Hepatocyte (in vitro differentiated cells): ENCODE results near the gene ZSWIM4. TPM values are rescaled to one million over a fixed set of nuclear protein-coding genes. Genes with fewer than 3 reads are reported as not detected.
"Not testable (repeated sequence)": the region's sequence is repeated elsewhere in the genome, so short reads cannot be mapped to it uniquely, and the experiment has no call there.

Source experiments
- DNase-seq: peaks from one replicate; pipeline ENCODE4 v3.0.0-alpha.2; 2016; ENCODE audit warnings: low spot score
- H2AFZ ChIP-seq: fragments of 200-600 bp; sonication (generic); 2 replicates; pipeline ENCODE4 v1.6.0; 2016; ENCODE audit warnings: antibody characterized with exemption, mild to moderate bottlenecking
- H3K27ac ChIP-seq: fragments of 200-600 bp; sonication (generic); 2 replicates; pipeline ENCODE4 v1.5.1; 2016; ENCODE audit warnings: mild to moderate bottlenecking
- H3K27me3 ChIP-seq: fragments of 200-600 bp; sonication (generic); 2 replicates; pipeline ENCODE4 v1.6.1; 2016
- H3K36me3 ChIP-seq: fragments of 200-600 bp; sonication (generic); replicated peaks from 2 replicates; pipeline ENCODE4 v1.5.1; 2016; ENCODE audit warnings: low read depth; ENCODE audit not compliant: insufficient read depth
- H3K4me1 ChIP-seq: fragments of 200-600 bp; sonication (generic); 2 replicates; pipeline ENCODE4 v1.5.1; 2016; ENCODE audit warnings: mild to moderate bottlenecking, moderate library complexity; ENCODE audit not compliant: insufficient read depth
- H3K4me2 ChIP-seq: fragments of 200-600 bp; sonication (generic); 2 replicates; pipeline ENCODE4 v1.6.0; 2016
- H3K4me3 ChIP-seq: fragments of 200-600 bp; sonication (generic); 2 replicates; pipeline ENCODE4 v1.5.1; 2016; ENCODE audit warnings: mild to moderate bottlenecking
- H3K79me2 ChIP-seq: fragments of 200-600 bp; sonication (generic); 2 replicates; pipeline ENCODE4 v1.6.0; 2017; ENCODE audit warnings: mild to moderate bottlenecking
- H3K9me2 ChIP-seq: fragments of 200-600 bp; sonication (generic); replicated peaks from 2 replicates; pipeline ENCODE4 v1.6.0; 2017; ENCODE audit warnings: mild to moderate bottlenecking; ENCODE audit not compliant: insufficient read depth
- H3K9me3 ChIP-seq: fragments of 200-600 bp; sonication (generic); 2 replicates; pipeline ENCODE4 v1.5.1; 2016; ENCODE audit warnings: low read depth, mild to moderate bottlenecking
- H4K20me1 ChIP-seq: fragments of 200-600 bp; sonication (generic); 2 replicates; pipeline ENCODE4 v1.6.0; 2016; ENCODE audit warnings: mild to moderate bottlenecking; ENCODE audit not compliant: insufficient read depth, poor library complexity, severe bottlenecking
- EZH2 ChIP-seq: fragments of 200-600 bp; sonication (generic); IDR thresholded peaks from 2 replicates; pipeline ENCODE4 v1.6.1; 2016; ENCODE audit warnings: antibody characterized with exemption, mild to moderate bottlenecking, borderline replicate concordance
- EZH2phosphoT487 ChIP-seq: fragments of 200-600 bp; sonication (generic); IDR thresholded peaks from one replicate; pipeline ENCODE4 v1.6.1; 2018; ENCODE audit warnings: antibody characterized with exemption, mild to moderate bottlenecking, low read depth, moderate library complexity; ENCODE audit not compliant: unreplicated experiment, severe bottlenecking
- WGBS: methylation state at CpG from one replicate; pipeline ENCODE4 v1.1.6; 2016; ENCODE audit warnings: low lambda C conversion rate; ENCODE audit errors: missing lambda C conversion rate; 5-methylcytosine and 5-hydroxymethylcytosine counted together
- polyA plus RNA-seq: library from polyadenylated mRNA; unstranded; fragments of >200 nt; fragmentation: Nextera tagmentation; extraction: Ambion mirVana; gene quantifications from 2 replicates; pipeline ENCODE4 v1.2.1, GENCODE V29; 2016
- total RNA-seq: library from RNA; depleted of rRNA; stranded (reverse); fragments of >200 nt; gene quantifications from 2 replicates; pipeline ENCODE4 v1.2.3, GENCODE V29; 2014
- TF ChIP-seq, protein P1 (sequence below): fragments of 200-600 bp; sonication (generic); IDR thresholded peaks from 2 replicates; pipeline ENCODE4 v1.5.1; 2016; ENCODE audit warnings: antibody characterized with exemption, mild to moderate bottlenecking; ENCODE audit not compliant: poor library complexity

Gene ZSWIM4
- total and polyA plus RNA-seq, 2 experiments from 2014 or later: 3.5 to 3.7 TPM

DNA sequence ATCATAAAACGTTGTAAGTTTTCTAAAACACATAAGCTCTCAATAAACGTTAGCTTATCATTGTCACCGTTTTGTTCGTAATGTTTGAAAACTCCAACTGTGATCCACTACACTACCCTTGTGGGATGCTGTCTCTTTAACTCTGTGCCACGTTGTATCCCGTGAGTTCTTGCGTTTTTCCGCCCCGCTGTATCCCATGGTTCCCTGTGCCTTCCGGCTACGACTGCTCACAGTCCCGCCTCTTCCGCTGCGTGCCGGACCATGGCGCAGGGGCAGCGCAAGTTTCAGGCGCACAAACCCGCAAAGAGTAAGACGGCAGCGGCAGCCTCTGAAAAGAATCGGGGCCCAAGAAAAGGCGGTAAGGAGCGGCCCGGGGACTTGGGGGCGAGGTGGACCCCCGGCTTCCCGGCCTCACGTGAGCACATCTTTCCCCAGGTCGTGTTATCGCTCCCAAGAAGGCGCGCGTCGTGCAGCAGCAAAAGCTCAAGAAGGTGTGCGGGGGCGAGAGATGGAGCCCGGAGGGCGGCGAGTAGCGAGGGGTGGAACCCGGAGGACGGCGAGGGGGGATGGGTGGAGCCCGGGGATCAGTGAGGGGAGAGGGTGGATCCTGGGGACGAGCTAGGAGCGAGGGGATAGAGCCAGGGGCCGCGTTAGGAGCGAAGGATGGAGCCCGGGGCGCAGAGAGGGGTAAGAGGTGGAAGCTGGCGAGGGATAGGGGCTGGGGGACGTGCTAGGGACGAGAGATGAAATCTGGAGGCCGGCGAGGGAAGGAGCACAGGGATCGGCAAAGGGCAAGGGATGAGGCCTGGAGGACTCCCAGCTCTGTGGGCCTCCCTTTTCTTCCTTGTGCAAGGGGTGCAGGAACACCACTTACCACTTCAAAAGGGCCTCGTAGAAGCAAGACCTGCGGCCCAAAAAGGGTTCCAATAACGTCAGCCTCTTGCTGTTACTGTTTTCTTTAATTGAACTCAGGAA is 20.7 kb upstream of the ZSWIM4 start, which contains the start of gene C19orf53:
C19orf53 (plus strand) TSS at position 240 of the 975 bp plus-strand sequence; CDS start at position 262, 22 bp downstream.
- WGBS: 1% methylated on average over 47 of the region's 61 CpGs
- Histone ChIP-seq H3K27ac (peak within 1 kb of the TSS; percentile 93), H3K79me2 (peaks cover 27% of the 10 kb centered on the region), H3K4me3 (peak within 1 kb of the TSS; percentile 93), H3K36me3 (no peaks in the 10 kb centered on the region), H3K4me1 (peaks cover 7% of the 10 kb centered on the region), H2AFZ (peak within 1 kb of the TSS; percentile 68), H3K27me3 (no peaks in the 10 kb centered on the region), H3K9me3 (no peaks in the 10 kb centered on the region), H4K20me1 (no peaks in the 10 kb centered on the region), H3K9me2 (no peaks in the 10 kb centered on the region), H3K4me2 (peak within 1 kb of the TSS; percentile 98)
- peak; percentile 94 for DNase-seq
- TF ChIP-seq EZH2phosphoT487 (no peak), EZH2 (no peak)
- TF ChIP-seq, protein P1, sequence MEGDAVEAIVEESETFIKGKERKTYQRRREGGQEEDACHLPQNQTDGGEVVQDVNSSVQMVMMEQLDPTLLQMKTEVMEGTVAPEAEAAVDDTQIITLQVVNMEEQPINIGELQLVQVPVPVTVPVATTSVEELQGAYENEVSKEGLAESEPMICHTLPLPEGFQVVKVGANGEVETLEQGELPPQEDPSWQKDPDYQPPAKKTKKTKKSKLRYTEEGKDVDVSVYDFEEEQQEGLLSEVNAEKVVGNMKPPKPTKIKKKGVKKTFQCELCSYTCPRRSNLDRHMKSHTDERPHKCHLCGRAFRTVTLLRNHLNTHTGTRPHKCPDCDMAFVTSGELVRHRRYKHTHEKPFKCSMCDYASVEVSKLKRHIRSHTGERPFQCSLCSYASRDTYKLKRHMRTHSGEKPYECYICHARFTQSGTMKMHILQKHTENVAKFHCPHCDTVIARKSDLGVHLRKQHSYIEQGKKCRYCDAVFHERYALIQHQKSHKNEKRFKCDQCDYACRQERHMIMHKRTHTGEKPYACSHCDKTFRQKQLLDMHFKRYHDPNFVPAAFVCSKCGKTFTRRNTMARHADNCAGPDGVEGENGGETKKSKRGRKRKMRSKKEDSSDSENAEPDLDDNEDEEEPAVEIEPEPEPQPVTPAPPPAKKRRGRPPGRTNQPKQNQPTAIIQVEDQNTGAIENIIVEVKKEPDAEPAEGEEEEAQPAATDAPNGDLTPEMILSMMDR: no peak

DNA sequence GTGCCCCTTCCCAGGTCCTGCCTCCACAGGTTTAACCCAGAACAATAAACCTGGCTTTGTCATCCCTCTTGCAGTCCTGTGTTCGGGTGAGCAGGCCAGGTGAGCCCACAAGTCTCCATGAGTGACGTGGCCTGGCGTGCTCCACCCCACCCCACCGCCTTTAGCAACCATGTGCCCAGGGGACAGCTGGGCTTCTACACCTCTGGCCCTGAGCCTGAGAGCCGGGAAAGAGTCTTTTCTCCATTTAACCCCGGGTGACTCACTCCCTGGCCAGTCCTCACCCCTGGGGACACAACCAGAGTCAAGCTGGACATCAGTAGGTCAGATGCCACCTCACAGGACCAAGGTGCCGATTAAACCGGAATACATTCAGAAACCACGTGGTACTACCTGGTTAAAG is 16.8 kb upstream of the ZSWIM4 start:
- no peak for DNase-seq
- Histone ChIP-seq H3K36me3 (no peaks in the 10 kb centered on the region), H3K27me3 (no peaks in the 10 kb centered on the region), H3K79me2 (peaks cover 27% of the 10 kb centered on the region), H2AFZ (no peak overlapping the region), H3K4me2 (no peak overlapping the region), H3K4me1 (peaks cover 12% of the 10 kb centered on the region), H4K20me1 (no peaks in the 10 kb centered on the region), H3K4me3 (no peak overlapping the region), H3K9me3 (no peaks in the 10 kb centered on the region), H3K9me2 (no peaks in the 10 kb centered on the region), H3K27ac (no peak overlapping the region)
- TF ChIP-seq EZH2 (no peak), EZH2phosphoT487 (no peak)
- TF ChIP-seq, protein P1: no peak
- 95% methylated on average over 9 of the region's 9 CpGs for WGBS

DNA sequence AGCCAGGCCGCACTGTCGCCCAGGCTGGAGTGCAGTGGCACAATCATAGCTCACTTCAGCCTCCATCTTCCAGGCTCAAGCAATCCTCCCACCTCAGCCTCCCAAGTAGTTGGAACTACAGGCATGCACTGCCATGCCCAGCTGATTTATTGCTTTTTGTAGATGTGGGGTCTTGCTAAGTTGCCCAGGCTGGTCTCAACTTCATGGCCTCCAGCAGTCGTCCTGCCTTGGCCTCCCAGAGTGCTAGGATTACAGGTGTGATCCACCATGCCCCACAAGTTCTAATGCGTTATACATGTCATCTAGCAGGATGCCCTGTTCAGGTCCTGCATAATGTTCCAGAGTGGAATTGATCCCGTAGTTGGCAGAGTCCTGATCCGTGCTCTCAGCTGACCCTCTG is 16.4 kb upstream of the ZSWIM4 start:
- H3K9me3 ChIP-seq: no peaks in the 10 kb centered on the region
- DNase-seq: no peak
- no peak overlapping the region for H2AFZ ChIP-seq
- H3K4me3 ChIP-seq: no peak overlapping the region
- H3K9me2 ChIP-seq: no peaks in the 10 kb centered on the region
- H3K4me2 ChIP-seq: no peak overlapping the region
- H3K27ac ChIP-seq: no peak overlapping the region
- H3K79me2 ChIP-seq: peaks cover 27% of the 10 kb centered on the region
- no peaks in the 10 kb centered on the region for H3K27me3 ChIP-seq
- TF ChIP-seq EZH2 (no peak), EZH2phosphoT487 (no peak)
- TF ChIP-seq, protein P1: no peak
- WGBS: 97% methylated on average over 6 of the region's 6 CpGs
- no peaks in the 10 kb centered on the region for H3K36me3 ChIP-seq
- no peaks in the 10 kb centered on the region for H4K20me1 ChIP-seq
- H3K4me1 ChIP-seq: peaks cover 12% of the 10 kb centered on the region

DNA sequence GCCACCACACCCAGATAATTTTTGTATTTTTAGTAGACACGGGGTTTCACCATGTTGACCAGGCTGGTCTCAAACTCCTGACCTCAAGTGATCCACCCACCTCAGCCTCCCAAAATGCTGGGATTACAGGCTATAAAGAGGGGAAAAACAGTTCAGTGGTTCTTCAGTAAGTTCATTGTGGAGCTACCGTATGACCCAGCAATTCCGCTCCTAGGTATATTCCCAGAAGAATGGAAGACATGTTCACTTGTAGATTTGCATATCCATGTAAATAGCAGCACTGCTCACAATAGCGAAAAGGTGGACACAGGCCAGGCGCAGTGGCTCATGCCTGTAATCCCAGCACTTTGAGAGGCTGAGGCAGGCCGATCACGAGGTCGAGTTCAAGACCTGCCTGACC is 15.4 kb upstream of the ZSWIM4 start:
- WGBS: 98% methylated on average over 8 of the region's 8 CpGs
- not testable (repeated sequence) for H3K36me3 ChIP-seq, H4K20me1 ChIP-seq, H3K4me2 ChIP-seq, H2AFZ ChIP-seq, DNase-seq, H3K27me3 ChIP-seq, H3K9me3 ChIP-seq, H3K4me3 ChIP-seq, H3K9me2 ChIP-seq, H3K27ac ChIP-seq
- Histone ChIP-seq H3K79me2 (peaks cover 26% of the 10 kb centered on the region), H3K4me1 (peaks cover 14% of the 10 kb centered on the region)
